Measurements from ENCODE around the gene PLCB3.

DNA sequence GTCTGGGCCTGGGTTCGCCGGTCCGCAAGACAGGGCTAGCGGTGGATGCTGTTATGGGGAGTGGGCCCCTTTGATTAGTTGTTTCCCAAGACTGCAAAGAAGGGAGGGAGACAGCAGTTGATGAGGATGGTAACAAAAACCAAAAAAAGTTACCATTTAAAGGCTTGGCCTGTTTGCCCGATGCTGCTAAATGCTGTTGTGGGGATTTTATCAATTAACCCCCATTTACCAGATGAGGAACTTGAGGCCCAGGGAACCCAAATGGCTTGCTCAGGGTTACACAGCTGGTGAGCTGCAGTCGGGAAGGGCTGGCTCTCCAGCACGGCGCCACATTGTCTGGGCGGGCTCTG, 28.7 kb upstream of the PLCB3 start:
- TF ChIP-seq, protein P1, sequence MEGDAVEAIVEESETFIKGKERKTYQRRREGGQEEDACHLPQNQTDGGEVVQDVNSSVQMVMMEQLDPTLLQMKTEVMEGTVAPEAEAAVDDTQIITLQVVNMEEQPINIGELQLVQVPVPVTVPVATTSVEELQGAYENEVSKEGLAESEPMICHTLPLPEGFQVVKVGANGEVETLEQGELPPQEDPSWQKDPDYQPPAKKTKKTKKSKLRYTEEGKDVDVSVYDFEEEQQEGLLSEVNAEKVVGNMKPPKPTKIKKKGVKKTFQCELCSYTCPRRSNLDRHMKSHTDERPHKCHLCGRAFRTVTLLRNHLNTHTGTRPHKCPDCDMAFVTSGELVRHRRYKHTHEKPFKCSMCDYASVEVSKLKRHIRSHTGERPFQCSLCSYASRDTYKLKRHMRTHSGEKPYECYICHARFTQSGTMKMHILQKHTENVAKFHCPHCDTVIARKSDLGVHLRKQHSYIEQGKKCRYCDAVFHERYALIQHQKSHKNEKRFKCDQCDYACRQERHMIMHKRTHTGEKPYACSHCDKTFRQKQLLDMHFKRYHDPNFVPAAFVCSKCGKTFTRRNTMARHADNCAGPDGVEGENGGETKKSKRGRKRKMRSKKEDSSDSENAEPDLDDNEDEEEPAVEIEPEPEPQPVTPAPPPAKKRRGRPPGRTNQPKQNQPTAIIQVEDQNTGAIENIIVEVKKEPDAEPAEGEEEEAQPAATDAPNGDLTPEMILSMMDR (conservative IDR thresholded peaks at IDR 0.05; ENCODE audit: low read depth in 2 of 2) = no peak
- TF ChIP-seq EZH2 (IDR thresholded peaks at IDR 0.05; ENCODE audit: low read depth, unreplicated experiment) (no peak), REST (IDR thresholded peaks at IDR 0.05; ENCODE audit: unreplicated experiment) (no peak), POLR2AphosphoS5 (IDR thresholded peaks at IDR 0.05; ENCODE audit: low read depth) (no peak), JUNB (IDR thresholded peaks at IDR 0.05; ENCODE audit: unreplicated experiment) (no peak)
